Measurements from ENCODE around the gene GLI1.
"Not testable (repeated sequence)": the region's sequence is repeated elsewhere in the genome, so short reads cannot be mapped to it uniquely, and the experiment has no call there.

GLI1 gene

GRCh38 chr12:57459750-57460467 is at the start of gene GLI1:
Gene GLI1, plus strand, starts transcription at chr12:57459785. Its CDS starts 3,907 bp downstream, at chr12:57463692.
- no peak for DNase-seq (ENCODE audit: low read depth)

- DNase-seq (ENCODE audit: low read depth): no peak
These were observed 49.1 kb upstream of the GLI1 start for GRCh38 chr12:57410534-57410933.

- not testable (repeated sequence) for DNase-seq (ENCODE audit: low read depth)
These were observed 45.4 kb upstream of the GLI1 start for GRCh38 chr12:57414160-57414559.

GRCh38 chr12:57415088-57415487 is 44.5 kb upstream of the GLI1 start:
- DNase-seq (ENCODE audit: low read depth): no peak

GRCh38 chr12:57416039-57416996 is 43.3 kb upstream of the GLI1 start:
- no peak for DNase-seq (ENCODE audit: low read depth)

- DNase-seq (ENCODE audit: low read depth): no peak
These were observed 41.3 kb upstream of the GLI1 start for GRCh38 chr12:57418255-57418654.

GRCh38 chr12:57419495-57419894 is 40.1 kb upstream of the GLI1 start:
- DNase-seq (ENCODE audit: low read depth): no peak

GRCh38 chr12:57420482-57420881 is 39.1 kb upstream of the GLI1 start:
- DNase-seq (ENCODE audit: low read depth): no peak

- DNase-seq (ENCODE audit: low read depth): not testable (repeated sequence)
These were observed 32.6 kb upstream of the GLI1 start for GRCh38 chr12:57426948-57427347.

- no peak for DNase-seq (ENCODE audit: low read depth)
These were observed 30.6 kb upstream of the GLI1 start for GRCh38 chr12:57428965-57429364.

- DNase-seq (ENCODE audit: low read depth): no peak
These were observed 30.0 kb upstream of the GLI1 start for GRCh38 chr12:57429473-57430111.

- DNase-seq (ENCODE audit: low read depth): no peak
These were observed 29.3 kb upstream of the GLI1 start for GRCh38 chr12:57430112-57430930.

- DNase-seq (ENCODE audit: low read depth): peak; percentile 85
These were observed 28.5 kb upstream of the GLI1 start, which contains the start of gene R3HDM2 for GRCh38 chr12:57430931-57431566. Gene R3HDM2, minus strand, starts transcription at chr12:57431043. Its CDS starts 120,615 bp downstream, at chr12:57310428.

GRCh38 chr12:57431654-57432188 is 27.9 kb upstream of the GLI1 start:
- no peak for DNase-seq (ENCODE audit: low read depth)

GRCh38 chr12:57433370-57433769 is 26.2 kb upstream of the GLI1 start:
- no peak for DNase-seq (ENCODE audit: low read depth)

- no peak for DNase-seq (ENCODE audit: low read depth)
These were observed 24.9 kb upstream of the GLI1 start, which contains the start of gene INHBC for GRCh38 chr12:57434517-57435223. Gene INHBC, plus strand, starts transcription at chr12:57434784. Its CDS starts 103 bp downstream, at chr12:57434887.

GRCh38 chr12:57435293-57435692 is 24.3 kb upstream of the GLI1 start:
- no peak for DNase-seq (ENCODE audit: low read depth)

GRCh38 chr12:57438400-57438799 is 21.2 kb upstream of the GLI1 start:
- DNase-seq (ENCODE audit: low read depth): no peak

GRCh38 chr12:57439762-57440266 is 19.8 kb upstream of the GLI1 start:
- no peak for DNase-seq (ENCODE audit: low read depth)

- DNase-seq (ENCODE audit: low read depth): not testable (repeated sequence)
These were observed 18.2 kb upstream of the GLI1 start for GRCh38 chr12:57441393-57441792.
